Hepatocyte (in vitro differentiated cells): ENCODE measurements around the gene SLC13A3. TPM values are rescaled to one million over a fixed set of nuclear protein-coding genes. Genes with fewer than 3 reads are reported as not detected.

ENCODE experiments used
- DNase-seq: peaks from one replicate; pipeline ENCODE4 v3.0.0-alpha.2; 2016; ENCODE audit warnings: low spot score
- H2AFZ ChIP-seq: fragments of 200-600 bp; sonication (generic); 2 replicates; pipeline ENCODE4 v1.6.0; 2016; ENCODE audit warnings: antibody characterized with exemption, mild to moderate bottlenecking
- H3K27ac ChIP-seq: fragments of 200-600 bp; sonication (generic); 2 replicates; pipeline ENCODE4 v1.5.1; 2016; ENCODE audit warnings: mild to moderate bottlenecking
- H3K27me3 ChIP-seq: fragments of 200-600 bp; sonication (generic); 2 replicates; pipeline ENCODE4 v1.6.1; 2016
- H3K36me3 ChIP-seq: fragments of 200-600 bp; sonication (generic); replicated peaks from 2 replicates; pipeline ENCODE4 v1.5.1; 2016; ENCODE audit warnings: low read depth; ENCODE audit not compliant: insufficient read depth
- H3K4me1 ChIP-seq: fragments of 200-600 bp; sonication (generic); 2 replicates; pipeline ENCODE4 v1.5.1; 2016; ENCODE audit warnings: mild to moderate bottlenecking, moderate library complexity; ENCODE audit not compliant: insufficient read depth
- H3K4me2 ChIP-seq: fragments of 200-600 bp; sonication (generic); 2 replicates; pipeline ENCODE4 v1.6.0; 2016
- H3K4me3 ChIP-seq: fragments of 200-600 bp; sonication (generic); 2 replicates; pipeline ENCODE4 v1.5.1; 2016; ENCODE audit warnings: mild to moderate bottlenecking
- H3K79me2 ChIP-seq: fragments of 200-600 bp; sonication (generic); 2 replicates; pipeline ENCODE4 v1.6.0; 2017; ENCODE audit warnings: mild to moderate bottlenecking
- H3K9me2 ChIP-seq: fragments of 200-600 bp; sonication (generic); replicated peaks from 2 replicates; pipeline ENCODE4 v1.6.0; 2017; ENCODE audit warnings: mild to moderate bottlenecking; ENCODE audit not compliant: insufficient read depth
- H3K9me3 ChIP-seq: fragments of 200-600 bp; sonication (generic); 2 replicates; pipeline ENCODE4 v1.5.1; 2016; ENCODE audit warnings: low read depth, mild to moderate bottlenecking
- H4K20me1 ChIP-seq: fragments of 200-600 bp; sonication (generic); 2 replicates; pipeline ENCODE4 v1.6.0; 2016; ENCODE audit warnings: mild to moderate bottlenecking; ENCODE audit not compliant: insufficient read depth, poor library complexity, severe bottlenecking
- CTCF ChIP-seq: fragments of 200-600 bp; sonication (generic); IDR thresholded peaks from 2 replicates; pipeline ENCODE4 v1.5.1; 2016; ENCODE audit warnings: antibody characterized with exemption, mild to moderate bottlenecking; ENCODE audit not compliant: poor library complexity
- EZH2 ChIP-seq: fragments of 200-600 bp; sonication (generic); IDR thresholded peaks from 2 replicates; pipeline ENCODE4 v1.6.1; 2016; ENCODE audit warnings: antibody characterized with exemption, mild to moderate bottlenecking, borderline replicate concordance
- EZH2phosphoT487 ChIP-seq: fragments of 200-600 bp; sonication (generic); IDR thresholded peaks from one replicate; pipeline ENCODE4 v1.6.1; 2018; ENCODE audit warnings: antibody characterized with exemption, mild to moderate bottlenecking, low read depth, moderate library complexity; ENCODE audit not compliant: unreplicated experiment, severe bottlenecking
- WGBS: methylation state at CpG from one replicate; pipeline ENCODE4 v1.1.6; 2016; ENCODE audit warnings: low lambda C conversion rate; ENCODE audit errors: missing lambda C conversion rate; 5-methylcytosine and 5-hydroxymethylcytosine counted together
- polyA plus RNA-seq: library from polyadenylated mRNA; unstranded; fragments of >200 nt; fragmentation: Nextera tagmentation; extraction: Ambion mirVana; gene quantifications from 2 replicates; pipeline ENCODE4 v1.2.1, GENCODE V29; 2016
- total RNA-seq: library from RNA; depleted of rRNA; stranded (reverse); fragments of >200 nt; gene quantifications from 2 replicates; pipeline ENCODE4 v1.2.3, GENCODE V29; 2014

Gene SLC13A3
- total and polyA plus RNA-seq, 2 experiments from 2014 or later = 1.8 to 9.4 TPM

GRCh38 chr20:46631874-46632446 is 19.3 kb downstream of the SLC13A3 start:
- whole genome bisulfite sequencing = 78% methylated on average over 7 of the region's 7 CpGs
- Histone ChIP-seq H4K20me1 (no peaks in the 10 kb centered on the region), H3K9me2 (no peaks in the 10 kb centered on the region), H3K4me3 (no peak overlapping the region), H3K27me3 (no peaks in the 10 kb centered on the region), H3K4me1 (no peaks in the 10 kb centered on the region), H3K9me3 (peaks cover 5% of the 10 kb centered on the region), H3K36me3 (no peaks in the 10 kb centered on the region), H3K79me2 (no peaks in the 10 kb centered on the region), H3K4me2 (no peak overlapping the region), H2AFZ (no peak overlapping the region), H3K27ac (peak overlapping the region; percentile 26)
- TF ChIP-seq EZH2phosphoT487 (no peak), CTCF (no peak), EZH2 (no peak)
- DNase-seq = no peak

GRCh38 chr20:46631212-46631869 is 19.9 kb downstream of the SLC13A3 start:
- TF ChIP-seq CTCF (no peak), EZH2phosphoT487 (no peak), EZH2 (no peak)
- Histone ChIP-seq H3K9me3 (peaks cover 5% of the 10 kb centered on the region), H3K4me1 (no peaks in the 10 kb centered on the region), H2AFZ (no peak overlapping the region), H3K79me2 (no peaks in the 10 kb centered on the region), H3K27me3 (no peaks in the 10 kb centered on the region), H3K4me2 (no peak overlapping the region), H3K4me3 (no peak overlapping the region), H3K36me3 (no peaks in the 10 kb centered on the region), H3K9me2 (no peaks in the 10 kb centered on the region), H3K27ac (peak overlapping the region; percentile 26), H4K20me1 (no peaks in the 10 kb centered on the region)
- WGBS = 58% methylated on average over 8 of the region's 8 CpGs
- peak; percentile 53 for DNase-seq

- Histone ChIP-seq H3K79me2 (no peaks in the 10 kb centered on the region), H3K9me2 (no peaks in the 10 kb centered on the region), H4K20me1 (no peaks in the 10 kb centered on the region), H3K27me3 (no peaks in the 10 kb centered on the region), H3K4me2 (no peak overlapping the region), H3K9me3 (peaks cover 5% of the 10 kb centered on the region), H3K27ac (no peak overlapping the region), H3K4me1 (no peaks in the 10 kb centered on the region), H3K36me3 (no peaks in the 10 kb centered on the region), H2AFZ (no peak overlapping the region), H3K4me3 (no peak overlapping the region)
- WGBS = 96% methylated on average over 5 of the region's 5 CpGs
- TF ChIP-seq EZH2 (no peak), EZH2phosphoT487 (no peak)
- no peak for DNase-seq
Observed at GRCh38 chr20:46630306-46630705, 21.0 kb downstream of the SLC13A3 start.

GRCh38 chr20:46629341-46629740 is 21.9 kb downstream of the SLC13A3 start:
- H3K9me3 ChIP-seq = peaks cover 5% of the 10 kb centered on the region
- H3K4me3 ChIP-seq = no peak overlapping the region
- H4K20me1 ChIP-seq = no peaks in the 10 kb centered on the region
- no peak overlapping the region for H3K27ac ChIP-seq
- H2AFZ ChIP-seq = no peak overlapping the region
- no peaks in the 10 kb centered on the region for H3K79me2 ChIP-seq
- no peak for TF ChIP-seq CTCF
- no peak for TF ChIP-seq EZH2
- no peaks in the 10 kb centered on the region for H3K36me3 ChIP-seq
- H3K27me3 ChIP-seq = no peaks in the 10 kb centered on the region
- no peaks in the 10 kb centered on the region for H3K9me2 ChIP-seq
- no peaks in the 10 kb centered on the region for H3K4me1 ChIP-seq
- H3K4me2 ChIP-seq = no peak overlapping the region
- no peak for DNase-seq
